ENCODE measurements around the gene CD99.

CD99 gene

DNA sequence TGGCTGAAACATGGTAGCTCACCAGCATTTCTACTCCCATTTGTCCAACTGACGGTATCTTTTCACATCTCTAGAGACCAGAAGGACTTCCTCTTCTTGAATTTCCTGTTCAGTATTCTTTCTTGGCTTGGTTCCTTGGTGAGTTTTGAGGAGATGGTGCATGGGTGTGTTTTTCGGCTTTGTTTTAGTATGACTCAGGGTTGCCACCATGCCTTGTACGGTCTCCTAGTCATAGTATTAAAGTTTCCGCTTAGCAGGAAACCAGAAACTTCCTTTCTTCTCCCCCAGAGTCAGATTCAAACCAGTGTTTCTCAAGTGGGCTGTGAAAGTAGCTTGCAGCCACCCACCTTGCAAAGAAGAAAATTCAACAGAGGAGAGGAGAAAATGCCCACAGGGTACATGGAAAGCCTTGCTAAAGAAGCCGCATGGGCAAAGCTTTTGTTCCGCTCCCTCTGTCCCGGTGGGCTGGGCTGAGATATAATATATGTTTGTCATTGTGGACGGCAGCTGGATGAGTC is 5.7 kb downstream of the CD99 start:
- Histone ChIP-seq H3K27ac (ENCODE audit: low read depth, low read length) (peak overlapping the region; percentile 42), H3K27me3 (ENCODE audit: control insufficient read depth, insufficient read depth, low read length) (no peaks in the 10 kb centered on the region), H3K36me3 (ENCODE audit: control insufficient read depth, insufficient read depth, low read length) (no peaks in the 10 kb centered on the region), H3K4me1 (ENCODE audit: control insufficient read depth, insufficient read depth, low read length) (peaks cover 26% of the 10 kb centered on the region), H3K4me3 (ENCODE audit: low read length) (no peak overlapping the region), H3K9ac (ENCODE audit: low read length) (no peak overlapping the region)

DNA sequence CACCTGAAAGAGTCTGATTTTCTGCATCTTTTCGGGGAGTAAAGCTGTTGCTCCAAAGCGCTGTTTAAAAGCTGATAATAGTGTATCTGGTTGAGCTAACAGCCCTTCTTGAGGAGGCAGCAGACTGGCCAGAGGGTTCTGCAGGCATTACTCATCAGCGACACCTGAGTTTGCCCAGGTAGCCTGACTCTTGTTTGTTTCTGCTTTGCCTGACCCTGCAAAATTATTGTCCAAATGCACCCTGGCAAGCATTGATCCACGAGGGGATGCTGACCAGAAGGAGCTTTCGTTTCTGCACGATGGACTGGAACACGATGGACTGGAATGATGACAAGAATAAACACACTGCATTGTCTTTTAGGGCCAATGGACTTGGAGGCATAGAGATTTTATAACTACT is 6.2 kb downstream of the CD99 start:
- H3K4me1 ChIP-seq (ENCODE audit: control insufficient read depth, insufficient read depth, low read length): peaks cover 29% of the 10 kb centered on the region
- no peak overlapping the region for H3K9ac ChIP-seq (ENCODE audit: low read length)
- H3K36me3 ChIP-seq (ENCODE audit: control insufficient read depth, insufficient read depth, low read length): no peaks in the 10 kb centered on the region
- H3K27me3 ChIP-seq (ENCODE audit: control insufficient read depth, insufficient read depth, low read length): no peaks in the 10 kb centered on the region
- H3K4me3 ChIP-seq (ENCODE audit: low read length): no peak overlapping the region
- peak overlapping the region; percentile 42 for H3K27ac ChIP-seq (ENCODE audit: low read depth, low read length)

DNA sequence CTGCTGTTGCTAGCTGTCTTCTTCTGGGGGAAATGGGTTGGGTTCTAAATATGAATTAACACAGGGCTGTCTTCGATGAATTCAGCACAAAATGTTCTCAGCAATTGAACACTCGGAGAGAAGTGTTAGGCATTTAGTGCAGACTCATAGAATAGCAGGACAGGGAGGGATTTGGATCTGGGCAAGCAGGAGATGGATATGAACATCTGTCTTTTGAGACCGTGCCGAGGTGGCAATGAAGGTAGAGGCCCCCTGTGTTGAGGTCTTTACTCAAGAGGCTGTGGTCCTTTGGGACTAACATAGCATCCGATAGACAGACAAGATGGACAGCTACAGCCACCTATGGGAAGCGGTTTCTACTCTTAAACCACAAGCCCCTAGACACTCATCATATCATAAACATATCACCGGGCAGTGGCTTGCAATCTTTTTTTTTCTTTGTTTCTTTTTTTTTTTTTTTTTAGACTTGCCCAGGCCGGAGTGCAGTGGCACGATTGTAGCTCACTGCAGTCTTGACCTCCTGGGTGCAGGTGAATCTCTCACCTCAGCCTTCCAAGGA is 6.7 kb downstream of the CD99 start:
- Histone ChIP-seq H3K4me1 (ENCODE audit: control insufficient read depth, insufficient read depth, low read length) (peaks cover 29% of the 10 kb centered on the region), H3K36me3 (ENCODE audit: control insufficient read depth, insufficient read depth, low read length) (no peaks in the 10 kb centered on the region), H3K27ac (ENCODE audit: low read depth, low read length) (peak overlapping the region; percentile 45), H3K9ac (ENCODE audit: low read length) (no peak overlapping the region), H3K4me3 (ENCODE audit: low read length) (no peak overlapping the region), H3K27me3 (ENCODE audit: control insufficient read depth, insufficient read depth, low read length) (no peaks in the 10 kb centered on the region)

DNA sequence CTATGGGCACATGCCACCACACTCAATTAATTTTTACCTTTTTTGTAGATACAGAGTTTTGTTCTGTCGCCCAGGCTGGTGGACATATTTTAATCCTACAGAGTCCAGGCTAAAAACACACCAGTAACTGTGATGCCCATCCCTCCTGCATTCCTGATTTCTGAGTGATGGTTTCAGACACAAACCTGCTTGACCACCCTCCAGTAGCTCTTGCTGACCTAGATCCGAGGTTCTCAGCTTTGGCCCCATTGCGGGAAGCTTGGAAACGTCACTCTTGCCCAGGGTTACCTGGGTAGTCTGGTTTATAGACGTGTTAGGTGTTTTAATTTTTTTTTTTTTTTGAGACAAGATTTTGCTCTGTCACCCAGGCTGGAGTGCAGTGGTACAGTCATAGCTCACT is 7.5 kb downstream of the CD99 start:
- Histone ChIP-seq H3K27ac (ENCODE audit: low read depth, low read length) (peak overlapping the region; percentile 39), H3K27me3 (ENCODE audit: control insufficient read depth, insufficient read depth, low read length) (no peaks in the 10 kb centered on the region), H3K4me3 (ENCODE audit: low read length) (no peak overlapping the region), H3K9ac (ENCODE audit: low read length) (no peak overlapping the region), H3K36me3 (ENCODE audit: control insufficient read depth, insufficient read depth, low read length) (no peaks in the 10 kb centered on the region), H3K4me1 (ENCODE audit: control insufficient read depth, insufficient read depth, low read length) (peaks cover 31% of the 10 kb centered on the region)

DNA sequence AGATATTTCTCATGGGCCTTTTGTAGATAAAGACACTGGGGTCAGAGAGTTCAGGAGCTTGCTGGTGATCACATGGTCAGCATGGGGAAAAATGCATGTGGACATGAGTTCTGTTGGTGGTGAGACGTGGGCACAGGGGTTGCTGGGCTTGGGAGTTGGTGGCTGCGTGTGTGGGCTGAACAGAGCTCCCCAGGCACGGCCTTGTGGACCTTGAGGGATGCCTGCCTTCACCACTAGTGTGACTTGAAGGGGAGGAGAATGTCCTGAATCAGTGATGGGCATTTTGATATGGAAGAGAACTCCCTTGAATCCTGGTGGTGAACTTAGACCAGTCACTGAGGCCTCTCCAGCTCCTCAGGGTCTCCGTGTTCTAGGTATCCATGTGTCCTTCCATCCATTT is 8.9 kb downstream of the CD99 start:
- H3K36me3 ChIP-seq (ENCODE audit: control insufficient read depth, insufficient read depth, low read length): no peaks in the 10 kb centered on the region
- peaks cover 35% of the 10 kb centered on the region for H3K4me1 ChIP-seq (ENCODE audit: control insufficient read depth, insufficient read depth, low read length)
- no peaks in the 10 kb centered on the region for H3K27me3 ChIP-seq (ENCODE audit: control insufficient read depth, insufficient read depth, low read length)
- no peak overlapping the region for H3K9ac ChIP-seq (ENCODE audit: low read length)
- H3K4me3 ChIP-seq (ENCODE audit: low read length): no peak overlapping the region
- H3K27ac ChIP-seq (ENCODE audit: low read depth, low read length): no peak overlapping the region

DNA sequence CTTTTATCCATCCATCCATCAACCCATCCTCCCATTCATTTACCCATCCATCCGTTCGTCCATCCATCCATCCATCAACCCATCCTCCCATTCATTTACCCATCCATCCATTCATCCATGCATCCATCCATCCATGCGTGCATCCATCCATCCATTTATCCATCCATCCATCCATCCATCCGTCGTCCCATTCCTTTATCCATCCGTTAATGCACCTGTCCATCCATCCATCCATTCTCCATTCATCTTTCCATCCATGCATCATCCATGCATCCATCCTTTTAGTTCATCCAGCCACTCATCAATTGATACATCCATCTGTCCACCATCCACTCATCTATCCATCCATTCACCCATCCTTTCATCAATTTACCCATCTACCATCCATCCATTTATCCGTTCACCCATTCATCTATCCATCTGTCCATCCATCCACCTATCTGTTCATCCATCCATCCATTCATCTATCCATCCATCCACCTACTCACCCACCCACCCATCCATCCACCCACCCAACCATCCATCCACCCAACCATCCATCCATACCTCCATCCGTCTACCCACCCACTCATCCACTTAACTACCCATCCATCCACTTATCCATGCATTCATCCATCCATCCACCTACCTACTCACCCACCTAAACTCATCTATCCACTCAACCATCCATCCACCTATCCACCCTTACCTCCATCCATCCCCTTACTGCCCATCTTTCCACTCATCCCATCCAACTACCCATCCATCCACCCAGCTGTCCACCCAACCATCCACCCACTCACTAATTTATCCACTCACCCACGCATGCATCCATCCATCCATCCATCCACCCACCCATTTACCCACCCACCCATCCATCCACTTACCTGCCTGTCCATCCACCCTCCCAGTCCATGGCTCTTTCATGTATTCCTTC is 9.6 kb downstream of the CD99 start:
- H3K4me3 ChIP-seq (ENCODE audit: low read length): no peak overlapping the region
- H3K9ac ChIP-seq (ENCODE audit: low read length): no peak overlapping the region
- H3K36me3 ChIP-seq (ENCODE audit: control insufficient read depth, insufficient read depth, low read length): no peaks in the 10 kb centered on the region
- peaks cover 37% of the 10 kb centered on the region for H3K4me1 ChIP-seq (ENCODE audit: control insufficient read depth, insufficient read depth, low read length)
- H3K27me3 ChIP-seq (ENCODE audit: control insufficient read depth, insufficient read depth, low read length): no peaks in the 10 kb centered on the region
- no peak overlapping the region for H3K27ac ChIP-seq (ENCODE audit: low read depth, low read length)

DNA sequence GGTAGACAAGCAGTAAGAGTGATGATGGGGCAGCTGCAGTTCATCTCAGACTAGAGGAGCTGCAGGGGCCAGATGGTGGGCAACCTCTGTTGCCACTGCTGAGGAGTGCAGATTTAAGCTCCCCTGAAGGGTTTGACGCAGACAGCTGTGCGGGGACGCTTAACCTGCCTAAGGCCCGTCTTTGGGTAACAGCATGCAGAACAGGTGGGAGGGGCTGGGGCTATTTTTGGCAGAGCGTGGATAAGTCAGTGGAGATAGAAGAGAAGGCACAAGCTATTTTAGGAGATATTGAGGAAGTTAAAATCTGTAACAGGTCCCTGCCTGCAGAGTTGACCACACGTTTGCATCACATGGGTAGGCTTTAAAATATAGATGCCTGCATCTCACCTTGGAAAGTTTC is 10.5 kb downstream of the CD99 start:
- H3K27me3 ChIP-seq (ENCODE audit: control insufficient read depth, insufficient read depth, low read length): no peaks in the 10 kb centered on the region
- H3K27ac ChIP-seq (ENCODE audit: low read depth, low read length): peak overlapping the region; percentile 12
- peaks cover 38% of the 10 kb centered on the region for H3K4me1 ChIP-seq (ENCODE audit: control insufficient read depth, insufficient read depth, low read length)
- no peaks in the 10 kb centered on the region for H3K36me3 ChIP-seq (ENCODE audit: control insufficient read depth, insufficient read depth, low read length)
- no peak overlapping the region for H3K4me3 ChIP-seq (ENCODE audit: low read length)
- no peak overlapping the region for H3K9ac ChIP-seq (ENCODE audit: low read length)

DNA sequence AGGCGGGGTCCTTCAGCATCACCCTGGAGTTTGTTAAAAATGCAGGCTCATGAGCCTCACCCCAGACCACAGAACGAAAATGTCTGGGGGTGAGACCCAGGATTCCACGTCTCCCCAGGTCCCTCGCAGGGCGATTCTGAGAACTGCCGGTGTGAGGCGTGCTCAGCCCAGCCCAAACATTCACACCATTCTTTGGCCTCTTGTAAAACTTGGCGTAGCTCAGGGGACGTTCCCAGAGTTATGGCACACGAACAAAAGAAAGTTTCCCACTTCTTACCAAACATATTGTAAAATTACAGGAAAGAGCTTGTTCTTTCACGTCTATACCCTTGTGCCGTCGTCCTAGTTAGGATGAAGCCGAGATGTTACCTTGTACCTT is 12.9 kb downstream of the CD99 start:
- Histone ChIP-seq H3K4me3 (ENCODE audit: low read length) (no peak overlapping the region), H3K9ac (ENCODE audit: low read length) (no peak overlapping the region), H3K27ac (ENCODE audit: low read depth, low read length) (peak overlapping the region; percentile 67), H3K36me3 (ENCODE audit: control insufficient read depth, insufficient read depth, low read length) (no peaks in the 10 kb centered on the region), H3K4me1 (ENCODE audit: control insufficient read depth, insufficient read depth, low read length) (peaks cover 48% of the 10 kb centered on the region), H3K27me3 (ENCODE audit: control insufficient read depth, insufficient read depth, low read length) (no peaks in the 10 kb centered on the region)

DNA sequence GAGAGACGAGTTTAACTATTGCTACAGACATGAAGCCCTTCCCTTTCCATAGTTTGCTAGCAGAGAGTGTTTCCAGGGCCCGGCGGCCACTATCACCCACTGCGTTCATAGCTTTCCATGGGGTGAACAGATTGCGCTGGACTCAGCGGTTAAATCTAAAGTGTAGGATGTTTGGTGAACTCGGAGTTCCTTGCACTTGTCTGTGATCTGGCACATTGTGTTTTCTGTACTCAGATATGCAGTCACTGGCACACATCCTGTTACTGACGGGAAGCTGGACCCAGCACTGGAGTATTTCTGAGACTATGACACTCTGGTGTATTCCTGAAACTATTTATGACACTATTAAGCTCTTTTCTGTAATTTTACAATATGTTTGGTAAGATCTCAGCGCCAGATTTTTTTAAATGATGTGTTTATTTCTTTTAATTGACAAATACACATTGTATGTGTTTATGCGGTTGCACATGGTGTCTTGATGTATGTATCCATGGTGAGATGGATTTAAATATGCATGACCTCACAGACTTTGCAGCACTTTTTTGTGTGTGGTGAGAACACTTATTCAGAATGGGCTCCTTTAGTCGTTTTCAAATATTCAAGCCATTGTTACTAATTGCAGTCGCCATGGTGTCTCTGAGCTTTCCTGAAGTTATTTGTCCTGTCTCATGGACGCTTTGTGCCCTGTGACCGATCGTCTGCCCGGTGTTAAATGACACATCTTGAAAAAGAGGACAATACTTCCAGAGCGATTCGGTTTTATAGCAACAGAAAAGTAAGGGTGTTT is 14.1 kb downstream of the CD99 start:
- no peaks in the 10 kb centered on the region for H3K27me3 ChIP-seq (ENCODE audit: control insufficient read depth, insufficient read depth, low read length)
- H3K9ac ChIP-seq (ENCODE audit: low read length): no peak overlapping the region
- H3K4me3 ChIP-seq (ENCODE audit: low read length): no peak overlapping the region
- peaks cover 56% of the 10 kb centered on the region for H3K4me1 ChIP-seq (ENCODE audit: control insufficient read depth, insufficient read depth, low read length)
- H3K27ac ChIP-seq (ENCODE audit: low read depth, low read length): peak overlapping the region; percentile 67
- no peaks in the 10 kb centered on the region for H3K36me3 ChIP-seq (ENCODE audit: control insufficient read depth, insufficient read depth, low read length)

DNA sequence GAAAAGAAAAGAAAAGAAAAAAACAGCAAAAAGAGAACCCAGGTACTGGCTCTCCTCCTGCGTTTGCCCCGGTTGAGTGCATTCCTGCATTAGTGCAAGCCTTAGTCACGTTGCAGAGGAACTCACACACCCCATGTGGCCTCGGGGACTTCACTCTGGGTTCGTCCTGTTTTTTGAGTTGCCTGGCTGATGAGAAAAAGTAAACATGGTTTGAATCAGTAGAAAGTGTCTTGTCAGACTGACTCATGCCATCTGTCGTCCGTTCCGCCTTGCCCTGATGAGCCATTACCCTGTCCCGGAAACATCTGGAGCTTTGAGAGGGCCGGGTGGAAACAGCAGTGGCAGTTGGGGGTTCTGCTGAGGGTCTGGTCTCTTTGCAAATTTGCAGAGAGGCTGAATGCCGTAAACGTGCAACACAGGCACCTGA is 16.3 kb downstream of the CD99 start:
- H3K27me3 ChIP-seq (ENCODE audit: control insufficient read depth, insufficient read depth, low read length): no peaks in the 10 kb centered on the region
- H3K9ac ChIP-seq (ENCODE audit: low read length): no peak overlapping the region
- no peaks in the 10 kb centered on the region for H3K36me3 ChIP-seq (ENCODE audit: control insufficient read depth, insufficient read depth, low read length)
- no peak overlapping the region for H3K27ac ChIP-seq (ENCODE audit: low read depth, low read length)
- peak overlapping the region; percentile 24 for H3K4me3 ChIP-seq (ENCODE audit: low read length)
- peaks cover 50% of the 10 kb centered on the region for H3K4me1 ChIP-seq (ENCODE audit: control insufficient read depth, insufficient read depth, low read length)

DNA sequence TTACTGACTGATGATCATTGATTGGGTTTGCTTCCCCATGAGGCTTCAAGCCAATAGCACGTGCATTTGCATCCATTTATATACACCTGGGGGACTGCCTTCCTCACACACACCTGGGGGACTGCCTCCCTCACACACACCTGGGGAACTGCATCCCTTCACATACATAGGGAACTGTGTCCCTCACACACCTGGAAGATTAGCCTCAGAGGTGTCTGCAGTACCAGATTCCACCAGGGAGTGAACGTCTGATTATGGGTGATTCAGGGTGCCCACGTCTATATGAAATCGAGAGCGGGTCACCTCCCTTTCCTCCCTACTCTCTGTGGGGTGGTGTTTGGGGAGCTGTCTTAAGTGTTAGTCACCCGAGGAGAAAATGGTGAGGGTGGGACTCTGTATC is 16.9 kb downstream of the CD99 start:
- peaks cover 50% of the 10 kb centered on the region for H3K4me1 ChIP-seq (ENCODE audit: control insufficient read depth, insufficient read depth, low read length)
- H3K9ac ChIP-seq (ENCODE audit: low read length): no peak overlapping the region
- no peak overlapping the region for H3K4me3 ChIP-seq (ENCODE audit: low read length)
- H3K27me3 ChIP-seq (ENCODE audit: control insufficient read depth, insufficient read depth, low read length): no peaks in the 10 kb centered on the region
- H3K27ac ChIP-seq (ENCODE audit: low read depth, low read length): peak overlapping the region; percentile 1
- no peaks in the 10 kb centered on the region for H3K36me3 ChIP-seq (ENCODE audit: control insufficient read depth, insufficient read depth, low read length)

DNA sequence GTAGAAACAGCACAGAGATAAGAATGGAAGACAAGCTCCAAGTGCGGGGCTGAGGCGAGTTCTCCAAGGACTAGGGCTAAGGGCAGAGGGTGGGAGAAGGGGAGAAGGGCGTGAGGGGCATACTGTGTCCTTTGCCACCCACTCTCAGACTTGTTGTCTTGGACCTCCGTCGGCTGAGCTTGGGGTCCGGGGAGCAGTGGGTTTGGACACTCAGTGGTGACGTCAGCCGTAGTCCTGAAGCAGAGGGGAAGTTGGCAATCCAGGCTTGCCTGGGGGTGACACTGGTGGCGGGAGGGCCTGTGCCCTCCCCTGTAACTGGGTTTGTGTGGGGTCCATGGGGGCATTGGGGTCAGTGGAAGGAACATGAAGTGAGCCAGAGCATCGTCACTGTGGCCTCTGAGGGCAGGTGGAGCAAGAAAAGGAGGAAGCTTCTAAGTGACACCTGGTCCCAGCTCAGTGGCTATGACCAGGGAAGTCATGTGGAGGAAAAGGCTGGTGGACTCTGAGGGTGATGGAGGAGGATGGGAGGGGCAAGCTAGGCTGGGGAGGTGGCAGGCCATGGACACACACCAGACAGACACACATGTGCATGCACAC is 17.6 kb downstream of the CD99 start:
- Histone ChIP-seq H3K4me1 (ENCODE audit: control insufficient read depth, insufficient read depth, low read length) (peaks cover 45% of the 10 kb centered on the region), H3K9ac (ENCODE audit: low read length) (no peak overlapping the region), H3K4me3 (ENCODE audit: low read length) (no peak overlapping the region)

More for the DNA sequence above, 17.6 kb downstream of the CD99 start:
- no peak overlapping the region for H3K27ac ChIP-seq (ENCODE audit: low read depth, low read length)
- H3K36me3 ChIP-seq (ENCODE audit: control insufficient read depth, insufficient read depth, low read length): no peaks in the 10 kb centered on the region
- H3K27me3 ChIP-seq (ENCODE audit: control insufficient read depth, insufficient read depth, low read length): no peaks in the 10 kb centered on the region
